22Rv1 (cell line): ENCODE measurements around the gene PLCB1.

Source experiments
- ZFX ChIP-seq: fragments of 450-650 bp; IDR thresholded peaks from 2 replicates; pipeline ENCODE4 v1.6.1; 2017; ENCODE audit warnings: antibody characterized with exemption, borderline replicate concordance
- TF ChIP-seq, protein P1 (sequence below): fragments of 450-650 bp; IDR thresholded peaks from 2 replicates; pipeline ENCODE4 v1.5.1; 2017; ENCODE audit warnings: mild to moderate bottlenecking

DNA sequence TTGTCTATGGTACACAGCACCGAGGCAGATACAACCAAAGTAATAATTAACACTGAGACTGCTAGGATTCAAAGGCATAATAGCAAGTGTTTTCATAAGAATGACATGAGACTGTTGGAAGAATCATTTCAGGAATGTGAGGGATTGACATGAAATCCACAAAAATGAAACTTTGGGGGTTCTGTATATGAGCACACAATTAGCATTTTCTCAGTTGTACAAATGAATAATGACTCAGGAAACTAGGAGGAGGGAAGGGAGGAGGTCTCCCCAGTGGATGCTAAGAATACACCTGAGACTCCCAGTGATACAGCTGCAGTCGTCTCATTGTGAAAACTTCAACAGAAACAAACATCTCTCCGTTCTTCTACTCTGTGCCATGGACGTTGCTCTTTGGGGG is 508.4 kb downstream of the PLCB1 start:
- TF ChIP-seq, protein P1, sequence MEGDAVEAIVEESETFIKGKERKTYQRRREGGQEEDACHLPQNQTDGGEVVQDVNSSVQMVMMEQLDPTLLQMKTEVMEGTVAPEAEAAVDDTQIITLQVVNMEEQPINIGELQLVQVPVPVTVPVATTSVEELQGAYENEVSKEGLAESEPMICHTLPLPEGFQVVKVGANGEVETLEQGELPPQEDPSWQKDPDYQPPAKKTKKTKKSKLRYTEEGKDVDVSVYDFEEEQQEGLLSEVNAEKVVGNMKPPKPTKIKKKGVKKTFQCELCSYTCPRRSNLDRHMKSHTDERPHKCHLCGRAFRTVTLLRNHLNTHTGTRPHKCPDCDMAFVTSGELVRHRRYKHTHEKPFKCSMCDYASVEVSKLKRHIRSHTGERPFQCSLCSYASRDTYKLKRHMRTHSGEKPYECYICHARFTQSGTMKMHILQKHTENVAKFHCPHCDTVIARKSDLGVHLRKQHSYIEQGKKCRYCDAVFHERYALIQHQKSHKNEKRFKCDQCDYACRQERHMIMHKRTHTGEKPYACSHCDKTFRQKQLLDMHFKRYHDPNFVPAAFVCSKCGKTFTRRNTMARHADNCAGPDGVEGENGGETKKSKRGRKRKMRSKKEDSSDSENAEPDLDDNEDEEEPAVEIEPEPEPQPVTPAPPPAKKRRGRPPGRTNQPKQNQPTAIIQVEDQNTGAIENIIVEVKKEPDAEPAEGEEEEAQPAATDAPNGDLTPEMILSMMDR, result no peak
- no peak for TF ChIP-seq ZFX
